ENCODE measurements around the gene INTS11.

The INTS11 gene

GRCh38 chr1:1279028-1279427, 45.4 kb downstream of the INTS11 start:
- no peaks in the 10 kb centered on the region for H4K20me1 ChIP-seq (ENCODE audit: insufficient read depth, low read length)
- H3F3A ChIP-seq (ENCODE audit: insufficient read depth, low read length): no peaks in the 10 kb centered on the region
- no peaks in the 10 kb centered on the region for H3K27me3 ChIP-seq (ENCODE audit: insufficient read depth, low read length)
- no peak overlapping the region for H2AFZ ChIP-seq (ENCODE audit: low read length)
- H3K4me1 ChIP-seq (ENCODE audit: insufficient read depth, low read length, severe bottlenecking): peaks cover 7% of the 10 kb centered on the region
- H3K27ac ChIP-seq (ENCODE audit: low read depth, low read length, poor library complexity, severe bottlenecking): no peak overlapping the region
- H3K4me2 ChIP-seq (ENCODE audit: low read length): no peak overlapping the region
- H3K79me2 ChIP-seq (ENCODE audit: insufficient read depth, low read length): no peaks in the 10 kb centered on the region
- no peak for TF ChIP-seq EZH2 (IDR thresholded peaks at IDR 0.05; ENCODE audit: borderline replicate concordance, low read length)
- no peak for TF ChIP-seq CTCF (IDR thresholded peaks at IDR 0.05; ENCODE audit: low read length)
- no peak overlapping the region for H3K9ac ChIP-seq (ENCODE audit: low read length)
- peaks cover 3% of the 10 kb centered on the region; the same call in 1 of the 2 replicates for H3K9me3 ChIP-seq (ENCODE audit: low read length)
- no peaks in the 10 kb centered on the region for H3K9me2 ChIP-seq (ENCODE audit: low read depth, low read length)
- no peak overlapping the region for H3K4me3 ChIP-seq (ENCODE audit: low read depth, low read length, poor library complexity, severe bottlenecking)
- H3K36me3 ChIP-seq (ENCODE audit: insufficient read depth, low read length): no peaks in the 10 kb centered on the region; the same call in 1 of the 2 replicates

- no peaks in the 10 kb centered on the region for H3K27me3 ChIP-seq (ENCODE audit: insufficient read depth, low read length)
- H2AFZ ChIP-seq (ENCODE audit: low read length): no peak overlapping the region
- peaks cover 7% of the 10 kb centered on the region for H3K4me1 ChIP-seq (ENCODE audit: insufficient read depth, low read length, severe bottlenecking)
- no peaks in the 10 kb centered on the region for H3F3A ChIP-seq (ENCODE audit: insufficient read depth, low read length)
- H3K36me3 ChIP-seq (ENCODE audit: insufficient read depth, low read length): no peaks in the 10 kb centered on the region; the same call in 1 of the 2 replicates
- TF ChIP-seq CTCF (IDR thresholded peaks at IDR 0.05; ENCODE audit: low read length): no peak
- no peak for TF ChIP-seq EZH2 (IDR thresholded peaks at IDR 0.05; ENCODE audit: borderline replicate concordance, low read length)
- H3K4me2 ChIP-seq (ENCODE audit: low read length): no peak overlapping the region
- no peaks in the 10 kb centered on the region for H3K9me2 ChIP-seq (ENCODE audit: low read depth, low read length)
- H3K9ac ChIP-seq (ENCODE audit: low read length): no peak overlapping the region
- H4K20me1 ChIP-seq (ENCODE audit: insufficient read depth, low read length): no peaks in the 10 kb centered on the region
- H3K79me2 ChIP-seq (ENCODE audit: insufficient read depth, low read length): no peaks in the 10 kb centered on the region
- no peak overlapping the region for H3K4me3 ChIP-seq (ENCODE audit: low read depth, low read length, poor library complexity, severe bottlenecking)
- peaks cover 3% of the 10 kb centered on the region; the same call in 1 of the 2 replicates for H3K9me3 ChIP-seq (ENCODE audit: low read length)
- H3K27ac ChIP-seq (ENCODE audit: low read depth, low read length, poor library complexity, severe bottlenecking): no peak overlapping the region
Observed at GRCh38 chr1:1278620-1279019, 45.8 kb downstream of the INTS11 start.

GRCh38 chr1:1275836-1276235, 48.6 kb downstream of the INTS11 start:
- Histone ChIP-seq H4K20me1 (ENCODE audit: insufficient read depth, low read length) (no peaks in the 10 kb centered on the region), H2AFZ (ENCODE audit: low read length) (no peak overlapping the region), H3K4me3 (ENCODE audit: low read depth, low read length, poor library complexity, severe bottlenecking) (no peak overlapping the region), H3K4me2 (ENCODE audit: low read length) (no peak overlapping the region), H3K36me3 (ENCODE audit: insufficient read depth, low read length) (peaks cover 14% of the 10 kb centered on the region), H3K9ac (ENCODE audit: low read length) (no peak overlapping the region), H3K27me3 (ENCODE audit: insufficient read depth, low read length) (no peaks in the 10 kb centered on the region), H3K9me3 (ENCODE audit: low read length) (peaks cover 3% of the 10 kb centered on the region; the same call in 1 of the 2 replicates), H3K4me1 (ENCODE audit: insufficient read depth, low read length, severe bottlenecking) (peaks cover 27% of the 10 kb centered on the region), H3K27ac (ENCODE audit: low read depth, low read length, poor library complexity, severe bottlenecking) (no peak overlapping the region), H3K79me2 (ENCODE audit: insufficient read depth, low read length) (peaks cover 24% of the 10 kb centered on the region), H3K9me2 (ENCODE audit: low read depth, low read length) (no peaks in the 10 kb centered on the region), H3F3A (ENCODE audit: insufficient read depth, low read length) (no peaks in the 10 kb centered on the region)
- TF ChIP-seq EZH2 (IDR thresholded peaks at IDR 0.05; ENCODE audit: borderline replicate concordance, low read length): no peak
- no peak for TF ChIP-seq CTCF (IDR thresholded peaks at IDR 0.05; ENCODE audit: low read length)

All from OCI-LY1 (cell line).